Activated CD4-positive, alpha-beta T cell treated with anti-CD3 and anti-CD28 coated beads, Interleukin-2, amount 10 ng/mL, durations not matched to agents 24 days and 14 days (primary cell): ENCODE measurements around the gene TRIM17. TPM values are rescaled to one million over a fixed set of nuclear protein-coding genes. Genes with fewer than 3 reads are reported as not detected.

Experiments
- DNase-seq: peaks from one replicate; pipeline ENCODE4 v3.0.0; 2022
- H3K27ac Mint-ChIP-seq: one replicate; pipeline ENCODE4 v1.8.0; 2022; ENCODE audit warnings: mild to moderate bottlenecking, mixed read lengths
- H3K27me3 Mint-ChIP-seq: one replicate; pipeline ENCODE4 v1.8.0; 2022; ENCODE audit warnings: mixed read lengths
- H3K36me3 Mint-ChIP-seq: one replicate; pipeline ENCODE4 v1.8.0; 2022; ENCODE audit warnings: low read depth, mild to moderate bottlenecking, mixed read lengths
- H3K4me1 Mint-ChIP-seq: one replicate; pipeline ENCODE4 v1.8.0; 2021; ENCODE audit warnings: mixed read lengths
- H3K4me3 Mint-ChIP-seq: one replicate; pipeline ENCODE4 v1.8.0; 2022; ENCODE audit warnings: mild to moderate bottlenecking, moderate library complexity, mixed read lengths
- H3K9me3 Mint-ChIP-seq: one replicate; pipeline ENCODE4 v1.8.0; 2021; ENCODE audit warnings: mixed read lengths
- intact Hi-C: fragments of 100-400 bp; cut with micrococcal nuclease; formaldehyde crosslinking; loops from one replicate; pipeline ENCODE4 v1.15.1; 2023
- total RNA-seq: library from RNA; stranded (reverse); gene quantifications from 2 replicates; pipeline ENCODE4 v1.2.3, GENCODE V29; 2022

TRIM17 gene
- total RNA-seq, 1 donor from 2014 or later, result 2.8 TPM

GRCh38 chr1:228417483-228418203 is 982 bp upstream of the TRIM17 start:
- H3K4me1 Mint-ChIP-seq, result peaks cover 17% of the 10 kb centered on the region
- no peak for DNase-seq
- peaks cover 24% of the 10 kb centered on the region for H3K27me3 Mint-ChIP-seq
- peaks cover 6% of the 10 kb centered on the region for H3K36me3 Mint-ChIP-seq
- no peaks in the 10 kb centered on the region for H3K9me3 Mint-ChIP-seq
- intact Hi-C loops, result no loop called here
- no peak overlapping the region for H3K27ac Mint-ChIP-seq
- no peak overlapping the region for H3K4me3 Mint-ChIP-seq

DNA sequence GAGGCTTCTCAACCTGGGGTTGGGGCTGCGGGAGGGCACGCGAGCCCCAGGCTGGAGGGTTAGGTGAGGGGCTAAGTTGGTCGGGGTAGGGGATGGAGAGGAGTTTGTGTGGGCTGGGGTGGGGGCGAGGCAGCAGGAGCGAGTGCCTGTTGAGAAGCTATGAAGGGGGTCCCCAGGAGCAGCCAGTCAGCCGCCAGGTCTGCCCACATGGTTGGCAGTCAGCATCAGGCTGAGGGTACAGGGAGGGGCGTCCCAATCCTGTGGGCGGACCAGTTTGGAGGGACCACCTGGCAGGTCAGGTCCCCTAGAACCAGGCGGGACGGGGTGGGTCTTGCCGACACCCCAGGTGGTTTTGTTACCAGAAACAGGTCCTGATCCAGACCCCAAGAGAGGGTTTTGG is 400 bp upstream of the TRIM17 start:
- peaks cover 6% of the 10 kb centered on the region for H3K36me3 Mint-ChIP-seq
- no peaks in the 10 kb centered on the region for H3K9me3 Mint-ChIP-seq
- DNase-seq, result no peak
- intact Hi-C loops, result no loop called here
- peaks cover 24% of the 10 kb centered on the region for H3K27me3 Mint-ChIP-seq
- H3K4me3 Mint-ChIP-seq, result peak overlapping the region; percentile 86
- H3K27ac Mint-ChIP-seq, result no peak overlapping the region
- H3K4me1 Mint-ChIP-seq, result peaks cover 17% of the 10 kb centered on the region

DNA sequence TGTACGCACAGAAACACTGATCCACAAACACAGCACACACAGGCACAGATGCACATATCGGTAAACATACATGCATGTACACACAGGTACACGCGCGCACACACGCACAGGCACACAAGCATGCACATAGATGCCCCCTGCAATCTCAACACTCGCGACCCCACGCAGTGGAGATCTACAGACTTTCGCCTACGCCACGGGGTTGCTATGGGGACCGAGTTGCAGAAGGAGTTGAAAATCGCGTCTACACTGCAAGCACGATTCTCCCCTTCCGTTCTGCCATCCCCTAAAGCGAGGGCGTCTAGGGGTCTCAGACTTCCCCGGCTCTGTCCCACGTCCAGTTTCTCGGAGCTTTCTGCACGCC is 826 bp downstream of the TRIM17 start:
- H3K27me3 Mint-ChIP-seq, result peaks cover 24% of the 10 kb centered on the region
- no peak overlapping the region for H3K27ac Mint-ChIP-seq
- intact Hi-C loops, result no loop called here
- peak overlapping the region; percentile 86 for H3K4me3 Mint-ChIP-seq
- H3K36me3 Mint-ChIP-seq, result peaks cover 7% of the 10 kb centered on the region
- H3K9me3 Mint-ChIP-seq, result no peaks in the 10 kb centered on the region
- H3K4me1 Mint-ChIP-seq, result peaks cover 17% of the 10 kb centered on the region
- no peak for DNase-seq

- H3K27me3 Mint-ChIP-seq, result peaks cover 24% of the 10 kb centered on the region
- no peaks in the 10 kb centered on the region for H3K9me3 Mint-ChIP-seq
- intact Hi-C loops, result no loop called here
- H3K36me3 Mint-ChIP-seq, result peaks cover 9% of the 10 kb centered on the region
- peaks cover 17% of the 10 kb centered on the region for H3K4me1 Mint-ChIP-seq
- H3K27ac Mint-ChIP-seq, result no peak overlapping the region
- DNase-seq, result no peak
- peak overlapping the region; percentile 86 for H3K4me3 Mint-ChIP-seq
Observed at GRCh38 chr1:228415221-228415620, 1.4 kb downstream of the TRIM17 start.

- Mint-ChIP-seq H3K27me3 (peaks cover 24% of the 10 kb centered on the region), H3K4me1 (peaks cover 17% of the 10 kb centered on the region), H3K36me3 (peaks cover 7% of the 10 kb centered on the region), H3K27ac (no peak overlapping the region), H3K9me3 (no peaks in the 10 kb centered on the region), H3K4me3 (no peak overlapping the region)
- intact Hi-C loops, result no loop called here
- DNase-seq, result no peak
Observed at GRCh38 chr1:228414511-228415211, 2.0 kb downstream of the TRIM17 start.

- intact Hi-C loops, result no loop called here
Observed at GRCh38 chr1:228413241-228414010, 3.2 kb downstream of the TRIM17 start.

DNA sequence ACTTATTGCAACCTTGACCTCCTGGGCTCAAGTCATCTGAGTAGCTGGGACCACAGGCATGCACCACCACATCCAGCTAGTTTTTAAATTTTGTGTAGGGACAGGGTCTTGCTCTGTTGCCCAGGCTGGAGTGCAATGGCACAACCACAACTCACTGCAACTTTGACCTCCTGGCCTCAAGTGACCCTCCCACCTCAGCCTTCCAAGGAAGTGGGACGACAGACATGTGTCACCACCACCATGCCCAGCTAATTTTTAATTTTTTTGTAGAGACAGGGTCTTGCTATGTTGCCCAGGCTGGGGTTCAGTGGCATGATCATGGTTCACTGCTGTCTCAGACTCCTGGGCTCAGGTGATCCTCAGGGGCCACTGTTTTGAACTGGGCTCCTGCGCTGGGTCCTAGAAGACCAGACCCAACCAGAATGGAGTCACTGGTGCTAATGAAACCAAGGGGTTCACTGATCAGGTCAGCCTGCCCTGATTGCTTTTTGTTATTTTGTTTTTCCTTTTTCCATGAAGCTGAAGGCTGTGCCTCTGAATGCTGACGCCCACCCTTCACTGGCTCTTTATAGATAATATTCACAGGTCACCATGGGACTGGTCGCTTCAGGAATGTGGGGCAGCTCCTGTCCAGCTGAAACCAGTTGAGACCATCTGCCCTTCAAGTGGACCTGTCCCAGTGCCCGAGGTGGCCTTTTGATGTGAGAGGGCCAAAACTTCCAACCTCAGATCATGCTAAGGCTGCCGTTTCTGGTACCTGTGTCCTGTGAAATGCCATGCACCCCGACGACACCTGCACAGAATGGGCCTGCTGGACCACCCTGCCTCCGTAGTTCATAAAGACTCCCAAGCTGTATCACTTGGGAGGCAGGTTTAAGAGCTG is 4.9 kb downstream of the TRIM17 start:
- peaks cover 7% of the 10 kb centered on the region for H3K36me3 Mint-ChIP-seq
- peaks cover 10% of the 10 kb centered on the region for H3K27me3 Mint-ChIP-seq
- no peak overlapping the region for H3K27ac Mint-ChIP-seq
- peaks cover 22% of the 10 kb centered on the region for H3K4me1 Mint-ChIP-seq
- intact Hi-C loops, result no loop called here
- DNase-seq, result no peak
- no peak overlapping the region for H3K4me3 Mint-ChIP-seq
- H3K9me3 Mint-ChIP-seq, result no peaks in the 10 kb centered on the region

More at GRCh38 chr1:228413241-228414010, 3.2 kb downstream of the TRIM17 start:
- DNase-seq, result no peak
- Mint-ChIP-seq H3K36me3 (peaks cover 7% of the 10 kb centered on the region), H3K9me3 (no peaks in the 10 kb centered on the region), H3K4me3 (no peak overlapping the region), H3K27ac (no peak overlapping the region), H3K27me3 (peaks cover 19% of the 10 kb centered on the region), H3K4me1 (peaks cover 24% of the 10 kb centered on the region)

DNA sequence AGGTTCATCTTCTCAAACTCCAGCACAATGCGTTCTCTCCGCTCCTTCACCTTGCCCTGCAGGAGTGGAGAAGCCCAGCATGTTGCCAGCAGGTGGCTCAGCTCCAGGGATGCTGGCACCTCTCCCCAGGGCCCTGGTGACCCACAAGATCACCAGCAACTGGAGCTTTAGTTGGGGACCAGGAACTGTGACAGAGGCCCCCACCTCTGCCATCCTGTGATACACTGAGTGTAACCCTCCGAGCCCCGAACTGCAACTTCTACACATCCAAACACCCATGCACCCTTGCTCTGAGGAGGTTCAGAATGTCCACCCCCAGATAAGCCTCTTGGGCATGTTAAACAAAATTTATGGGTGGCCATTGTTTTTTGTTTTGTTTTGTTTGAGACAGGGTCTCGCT is 5.5 kb downstream of the TRIM17 start:
- H3K27me3 Mint-ChIP-seq, result peaks cover 10% of the 10 kb centered on the region
- H3K4me3 Mint-ChIP-seq, result no peak overlapping the region
- intact Hi-C loops, result no loop called here
- H3K4me1 Mint-ChIP-seq, result peaks cover 22% of the 10 kb centered on the region
- H3K36me3 Mint-ChIP-seq, result peaks cover 7% of the 10 kb centered on the region
- H3K9me3 Mint-ChIP-seq, result no peaks in the 10 kb centered on the region
- no peak for DNase-seq
- no peak overlapping the region for H3K27ac Mint-ChIP-seq

GRCh38 chr1:228410671-228411070 is 6.0 kb downstream of the TRIM17 start:
- H3K9me3 Mint-ChIP-seq, result no peaks in the 10 kb centered on the region
- no peak overlapping the region for H3K27ac Mint-ChIP-seq
- intact Hi-C loops, result no loop called here
- peaks cover 19% of the 10 kb centered on the region for H3K4me1 Mint-ChIP-seq
- H3K4me3 Mint-ChIP-seq, result no peak overlapping the region
- peaks cover 8% of the 10 kb centered on the region for H3K36me3 Mint-ChIP-seq
- peaks cover 6% of the 10 kb centered on the region for H3K27me3 Mint-ChIP-seq
- DNase-seq, result no peak

GRCh38 chr1:228410015-228410414 is 6.6 kb downstream of the TRIM17 start:
- intact Hi-C loops, result no loop called here
- Mint-ChIP-seq H3K27ac (no peak overlapping the region), H3K9me3 (no peaks in the 10 kb centered on the region), H3K4me3 (no peak overlapping the region), H3K4me1 (peaks cover 18% of the 10 kb centered on the region), H3K27me3 (no peaks in the 10 kb centered on the region), H3K36me3 (peaks cover 11% of the 10 kb centered on the region)
- DNase-seq, result no peak

- no peaks in the 10 kb centered on the region for H3K9me3 Mint-ChIP-seq
- DNase-seq, result no peak
- peak overlapping the region; percentile 12 for H3K4me3 Mint-ChIP-seq
- peaks cover 18% of the 10 kb centered on the region for H3K36me3 Mint-ChIP-seq
- H3K27ac Mint-ChIP-seq, result no peak overlapping the region
- peaks cover 26% of the 10 kb centered on the region for H3K4me1 Mint-ChIP-seq
- no peaks in the 10 kb centered on the region for H3K27me3 Mint-ChIP-seq
- intact Hi-C loops, result loop anchor here (5.0 to 10.0 kb wide), 4 partner anchors 134 to 327 kb away; partner anchors contain the start of genes ARF1, GUK1 and MRPL55
Observed at GRCh38 chr1:228408869-228409805, 7.5 kb downstream of the TRIM17 start.

DNA sequence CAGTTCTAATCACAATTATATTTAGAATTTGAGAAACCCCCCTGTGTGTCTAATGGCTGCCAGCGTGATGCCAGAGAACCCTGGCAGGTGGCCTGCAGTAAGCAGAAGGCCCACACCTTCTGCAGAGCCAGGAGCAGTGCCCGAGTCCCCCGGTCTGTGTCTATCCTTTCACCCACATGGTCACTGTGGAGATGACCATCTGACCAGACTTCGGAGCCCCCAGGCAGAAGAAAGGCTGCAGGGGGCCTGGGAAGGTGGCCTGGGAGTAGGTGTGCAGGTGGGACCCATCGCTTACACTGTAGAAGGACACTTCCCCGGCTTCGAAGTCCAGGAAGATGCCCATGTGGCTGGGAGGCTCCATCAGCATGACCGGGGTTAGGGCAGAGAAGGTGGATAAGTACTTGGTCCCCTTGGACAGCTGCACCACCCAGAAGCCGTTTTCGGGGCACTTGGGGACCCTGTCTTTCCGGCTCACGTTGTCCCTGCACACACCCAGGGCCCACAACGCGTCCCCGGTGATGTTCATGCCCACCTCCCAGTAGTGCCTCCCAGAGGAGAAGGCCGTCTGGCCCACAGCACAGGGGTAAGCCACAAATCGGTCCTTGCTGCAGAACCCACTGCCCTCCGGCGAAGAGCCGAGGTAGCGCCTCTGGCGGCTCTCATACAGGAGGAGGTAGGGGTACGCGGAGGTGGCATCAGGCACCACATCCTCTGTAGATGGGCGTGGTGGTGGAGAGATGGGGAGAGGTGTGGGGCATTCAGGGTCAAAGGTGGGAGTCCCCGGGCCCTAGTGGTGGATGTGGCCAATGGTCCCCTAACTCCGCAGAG is 8.4 kb downstream of the TRIM17 start:
- Mint-ChIP-seq H3K4me3 (peak overlapping the region; percentile 98), H3K27ac (no peak overlapping the region), H3K4me1 (peaks cover 34% of the 10 kb centered on the region), H3K9me3 (no peaks in the 10 kb centered on the region), H3K36me3 (peaks cover 26% of the 10 kb centered on the region), H3K27me3 (no peaks in the 10 kb centered on the region)
- DNase-seq, result no peak
- intact Hi-C loops, result loop anchor here (5.0 to 10.0 kb wide), 4 partner anchors 133 to 326 kb away; partner anchors contain the start of genes ARF1, GUK1 and MRPL55
